Endodermal cell (in vitro differentiated cells): Measurements from ENCODE around the gene SERPINC1. TPM values are rescaled to one million over a fixed set of nuclear protein-coding genes. Genes with fewer than 3 reads are reported as not detected.
"Not testable (repeated sequence)": the region's sequence is repeated elsewhere in the genome, so short reads cannot be mapped to it uniquely, and the experiment has no call there.

Experiments used
- DNase-seq: peaks from one replicate; pipeline ENCODE4 v3.0.0-alpha.2; 2017
- H3K27ac ChIP-seq: 2 replicates; pipeline ENCODE4 v1.5.1; 2013; ENCODE audit warnings: mild to moderate bottlenecking, low read depth, low read length, moderate library complexity
- H3K27me3 ChIP-seq: 2 replicates; pipeline ENCODE4 v1.6.1; 2013; ENCODE audit warnings: mild to moderate bottlenecking, low read length, moderate library complexity; ENCODE audit not compliant: insufficient read depth, control insufficient read depth, poor library complexity, severe bottlenecking
- H3K36me3 ChIP-seq: 2 replicates; pipeline ENCODE4 v1.7.0; 2013; ENCODE audit warnings: mild to moderate bottlenecking, low read length, moderate library complexity; ENCODE audit not compliant: control insufficient read depth, insufficient read depth
- H3K4me1 ChIP-seq: one replicate; pipeline ENCODE4 v1.7.0; 2013; ENCODE audit warnings: low read length; ENCODE audit not compliant: control insufficient read depth, insufficient read depth
- H3K4me3 ChIP-seq: 2 replicates; pipeline ENCODE4 v1.5.1; 2013; ENCODE audit warnings: mild to moderate bottlenecking, low read length, moderate library complexity
- H3K9ac ChIP-seq: 2 replicates; pipeline ENCODE4 v1.6.1; 2013; ENCODE audit warnings: mild to moderate bottlenecking, low read length, moderate library complexity; ENCODE audit not compliant: poor library complexity, severe bottlenecking; ENCODE audit errors: extremely low read depth
- H3K9me3 ChIP-seq: 2 replicates; pipeline ENCODE4 v1.6.1; 2013; ENCODE audit warnings: mild to moderate bottlenecking, low read length, moderate library complexity; ENCODE audit not compliant: control insufficient read depth
- H3K27ac Mint-ChIP-seq: 2 replicates; pipeline ENCODE4 v1.8.0; 2020; ENCODE audit warnings: mixed read lengths
- H3K27me3 Mint-ChIP-seq: 2 replicates; pipeline ENCODE4 v1.8.0; 2021; ENCODE audit warnings: mild to moderate bottlenecking, mixed read lengths; ENCODE audit not compliant: insufficient read depth
- H3K36me3 Mint-ChIP-seq: 2 replicates; pipeline ENCODE4 v1.8.0; 2020; ENCODE audit warnings: low read depth, mixed read lengths
- H3K4me1 Mint-ChIP-seq: 2 replicates; pipeline ENCODE4 v1.8.0; 2020; ENCODE audit warnings: mixed read lengths
- H3K4me3 Mint-ChIP-seq: 2 replicates; pipeline ENCODE4 v1.8.0; 2020; ENCODE audit warnings: mild to moderate bottlenecking, moderate library complexity, mixed read lengths
- H3K9me3 Mint-ChIP-seq: 2 replicates; pipeline ENCODE4 v1.8.0; 2020; ENCODE audit warnings: mild to moderate bottlenecking, mixed read lengths
- WGBS, 2 experiments: methylation state at CpG; one replicate each; pipeline versions ENCODE4 v1.1.5 to v1.1.7; 2013; ENCODE audit warnings: missing lambda C conversion rate in 2 of 2, mixed read lengths in 1 of 2; ENCODE audit not compliant: insufficient coverage in 1 of 2, insufficient read length in 1 of 2; 5-methylcytosine and 5-hydroxymethylcytosine counted together
- total RNA-seq, 2 donors: library from RNA; stranded (reverse); fragmentation: NEBNext Ultra II Directional in 1 of 2; extraction: Animal tissue kit (Norgen Biotek cat#: 25700) in 1 of 2; gene quantifications; 2 replicates in 1 of 2; 3 replicates in 1 of 2; pipeline ENCODE4 v1.2.1, GENCODE V29; 2021
- TF ChIP-seq, protein P1 (sequence below): fragments of 200-600 bp; sonication (generic); conservative IDR thresholded peaks from 2 replicates; pipeline ENCODE4 v1.5.0; 2021; ENCODE audit warnings: antibody characterized with exemption, mild to moderate bottlenecking

SERPINC1 gene
- total RNA-seq, 2 donors from 2014 or later = not detected

DNA sequence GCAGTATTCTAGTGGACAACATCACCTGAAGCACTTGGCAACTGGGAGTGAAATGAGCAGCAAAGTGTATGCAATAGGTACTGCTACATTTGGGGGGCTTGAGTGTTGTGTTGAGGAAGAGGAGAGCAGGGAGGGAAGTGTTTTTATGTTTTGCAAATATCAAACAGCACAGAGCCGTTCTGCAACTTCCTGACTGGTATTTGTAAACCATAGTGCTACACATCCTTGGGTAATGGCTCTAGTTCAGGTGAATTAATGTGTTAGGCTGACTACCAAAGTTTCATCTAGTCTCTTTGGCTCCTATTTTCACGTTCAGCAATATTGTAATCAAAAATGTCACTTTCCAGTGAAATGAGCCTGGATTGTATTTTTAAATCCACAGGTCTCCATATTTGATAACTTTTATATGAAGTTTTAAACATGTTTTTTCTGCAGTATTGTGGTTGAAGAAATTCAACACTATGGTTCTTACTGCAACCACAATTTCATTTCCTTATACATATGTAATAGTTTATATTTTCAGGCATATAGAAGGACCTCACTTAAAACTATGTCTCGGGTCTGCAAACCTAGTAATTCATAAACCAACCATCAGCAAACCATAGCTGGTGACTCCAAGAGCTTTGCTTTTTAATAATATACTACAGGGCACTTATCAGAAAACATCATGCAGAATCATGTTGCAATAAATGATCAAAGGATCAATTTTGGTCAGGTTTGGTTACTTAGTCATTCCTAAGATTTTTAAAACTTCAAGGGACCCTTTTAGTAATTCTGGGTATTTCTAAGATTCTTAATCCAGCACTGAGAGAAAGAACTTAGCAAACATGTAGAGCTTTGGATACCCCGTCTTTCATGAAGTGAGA, 30.1 kb downstream of the SERPINC1 start:
- Histone ChIP-seq H3K4me3 (no peak overlapping the region), H3K9me3 (no peaks in the 10 kb centered on the region), H3K4me1 (no peaks in the 10 kb centered on the region), H3K27me3 (no peaks in the 10 kb centered on the region), H3K9ac (no peak overlapping the region), H3K36me3 (peaks cover 40% of the 10 kb centered on the region), H3K27ac (no peak overlapping the region)
- Mint-ChIP-seq H3K27ac (peak overlapping the region; percentile 7), H3K9me3 (no peaks in the 10 kb centered on the region), H3K27me3 (no peaks in the 10 kb centered on the region), H3K4me1 (no peaks in the 10 kb centered on the region), H3K36me3 (peaks cover 19% of the 10 kb centered on the region), H3K4me3 (no peak overlapping the region)
- WGBS, 2 experiments = 90 to 100% methylated on average over 1 to 4 of the region's 4 CpGs
- no peak for DNase-seq
- TF ChIP-seq, protein P1, sequence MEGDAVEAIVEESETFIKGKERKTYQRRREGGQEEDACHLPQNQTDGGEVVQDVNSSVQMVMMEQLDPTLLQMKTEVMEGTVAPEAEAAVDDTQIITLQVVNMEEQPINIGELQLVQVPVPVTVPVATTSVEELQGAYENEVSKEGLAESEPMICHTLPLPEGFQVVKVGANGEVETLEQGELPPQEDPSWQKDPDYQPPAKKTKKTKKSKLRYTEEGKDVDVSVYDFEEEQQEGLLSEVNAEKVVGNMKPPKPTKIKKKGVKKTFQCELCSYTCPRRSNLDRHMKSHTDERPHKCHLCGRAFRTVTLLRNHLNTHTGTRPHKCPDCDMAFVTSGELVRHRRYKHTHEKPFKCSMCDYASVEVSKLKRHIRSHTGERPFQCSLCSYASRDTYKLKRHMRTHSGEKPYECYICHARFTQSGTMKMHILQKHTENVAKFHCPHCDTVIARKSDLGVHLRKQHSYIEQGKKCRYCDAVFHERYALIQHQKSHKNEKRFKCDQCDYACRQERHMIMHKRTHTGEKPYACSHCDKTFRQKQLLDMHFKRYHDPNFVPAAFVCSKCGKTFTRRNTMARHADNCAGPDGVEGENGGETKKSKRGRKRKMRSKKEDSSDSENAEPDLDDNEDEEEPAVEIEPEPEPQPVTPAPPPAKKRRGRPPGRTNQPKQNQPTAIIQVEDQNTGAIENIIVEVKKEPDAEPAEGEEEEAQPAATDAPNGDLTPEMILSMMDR = no peak

DNA sequence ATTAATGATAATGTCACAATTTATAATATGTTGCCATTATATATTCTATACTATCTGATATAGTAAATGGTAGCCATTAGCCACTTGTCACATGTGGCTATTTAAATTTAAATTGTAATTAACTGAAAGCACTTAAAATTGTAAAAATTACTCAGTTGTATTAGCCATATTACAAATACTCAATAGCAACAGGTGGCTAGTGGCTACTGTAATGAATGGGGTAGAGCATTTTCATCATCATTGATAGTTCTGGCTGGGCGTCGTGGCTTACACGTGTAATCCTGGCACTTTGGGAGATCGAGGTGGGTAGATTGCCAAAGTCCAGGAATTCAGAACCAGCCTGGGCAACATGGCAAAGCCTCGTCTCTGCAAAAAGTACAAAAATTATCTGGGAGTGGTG, 32.4 kb downstream of the SERPINC1 start:
- no peaks in the 10 kb centered on the region for H3K9me3 ChIP-seq
- no peaks in the 10 kb centered on the region for H3K4me1 ChIP-seq
- TF ChIP-seq, protein P1 = no peak
- no peaks in the 10 kb centered on the region for H3K27me3 ChIP-seq
- H3K27me3 Mint-ChIP-seq = no peaks in the 10 kb centered on the region
- H3K36me3 Mint-ChIP-seq = peaks cover 31% of the 10 kb centered on the region
- no peaks in the 10 kb centered on the region for H3K4me1 Mint-ChIP-seq
- H3K4me3 Mint-ChIP-seq = no peak overlapping the region
- H3K36me3 ChIP-seq = peaks cover 46% of the 10 kb centered on the region
- no peak overlapping the region for H3K4me3 ChIP-seq
- WGBS, 2 experiments = 92 to 94% methylated on average over 4 to 5 of the region's 5 CpGs
- H3K9ac ChIP-seq = no peak overlapping the region
- DNase-seq = no peak
- peak overlapping the region; percentile 55 for H3K27ac Mint-ChIP-seq
- H3K9me3 Mint-ChIP-seq = peaks cover 1% of the 10 kb centered on the region
- no peak overlapping the region for H3K27ac ChIP-seq

DNA sequence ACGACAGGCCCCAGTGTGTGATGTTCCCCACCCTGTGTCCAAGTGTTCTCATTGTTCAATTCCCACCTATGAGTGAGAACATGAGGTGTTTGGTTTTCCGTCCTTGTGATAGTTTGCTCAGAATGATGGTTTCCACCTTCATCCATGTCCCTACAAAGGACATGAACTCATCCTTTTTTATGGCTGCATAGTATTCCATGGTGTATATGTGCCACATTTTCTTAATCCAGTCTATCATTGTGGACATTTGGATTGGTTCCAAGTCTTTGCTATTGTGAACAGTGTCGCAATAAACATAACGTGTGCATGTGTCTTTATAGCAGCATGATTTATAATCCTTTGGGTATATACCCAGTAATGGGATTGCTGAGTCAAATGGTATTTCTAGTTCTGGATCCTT, 36.0 kb downstream of the SERPINC1 start:
- not testable (repeated sequence) for DNase-seq, H3K27me3 ChIP-seq, H3K9me3 Mint-ChIP-seq, H3K4me3 ChIP-seq, H3K9ac ChIP-seq, H3K9me3 ChIP-seq, H3K4me3 Mint-ChIP-seq, H3K4me1 Mint-ChIP-seq, H3K27me3 Mint-ChIP-seq, H3K4me1 ChIP-seq, H3K27ac Mint-ChIP-seq, H3K27ac ChIP-seq
- peaks cover 33% of the 10 kb centered on the region for H3K36me3 Mint-ChIP-seq
- peaks cover 42% of the 10 kb centered on the region for H3K36me3 ChIP-seq
- 91 to 100% methylated on average over 2 to 3 of the region's 4 CpGs for WGBS, 2 experiments
